ENCODE data around the gene AMIGO1.
A peak's percentile ranks its signal among the peaks of the same experiment; 100 is the strongest.

AMIGO1 gene

GRCh38 chr1:109509176-109510134, at the start of gene AMIGO1:
Gene AMIGO1 (minus strand): TSS chr1:109509727. CDS start chr1:109508912, 815 bp downstream.
- DNase-seq (ENCODE audit: low read depth), result no peak

- DNase-seq (ENCODE audit: low read depth), result no peak
Observed at GRCh38 chr1:109557520-109557919, 48.0 kb upstream of the AMIGO1 start.

GRCh38 chr1:109556563-109556962, 47.0 kb upstream of the AMIGO1 start:
- DNase-seq (ENCODE audit: low read depth), result no peak

- peak; percentile 96 for DNase-seq (ENCODE audit: low read depth)
Observed at GRCh38 chr1:109548321-109549267, 39.1 kb upstream of the AMIGO1 start, which contains the start of gene GNAI3. Gene GNAI3 (plus strand): TSS chr1:109548615. CDS start chr1:109548721, 106 bp downstream.

GRCh38 chr1:109547463-109548320, 38.2 kb upstream of the AMIGO1 start:
- DNase-seq (ENCODE audit: low read depth), result no peak

GRCh38 chr1:109546311-109547109, 37.0 kb upstream of the AMIGO1 start:
- DNase-seq (ENCODE audit: low read depth), result peak; percentile 85

- no peak for DNase-seq (ENCODE audit: low read depth)
Observed at GRCh38 chr1:109543988-109544735, 34.6 kb upstream of the AMIGO1 start.

- DNase-seq (ENCODE audit: low read depth), result no peak
Observed at GRCh38 chr1:109543283-109543987, 33.9 kb upstream of the AMIGO1 start.

- no peak for DNase-seq (ENCODE audit: low read depth)
Observed at GRCh38 chr1:109542657-109543056, 33.1 kb upstream of the AMIGO1 start.

GRCh38 chr1:109541102-109541501, 31.6 kb upstream of the AMIGO1 start:
- DNase-seq (ENCODE audit: low read depth), result no peak

GRCh38 chr1:109539676-109540075, 30.1 kb upstream of the AMIGO1 start, which contains the start of gene GPR61:
Gene GPR61 (plus strand): TSS chr1:109539872. CDS start chr1:109543023, 3,151 bp downstream.
- no peak for DNase-seq (ENCODE audit: low read depth)

GRCh38 chr1:109538827-109539555, 29.5 kb upstream of the AMIGO1 start:
- DNase-seq (ENCODE audit: low read depth), result no peak

- DNase-seq (ENCODE audit: low read depth), result no peak
Observed at GRCh38 chr1:109537450-109538178, 28.1 kb upstream of the AMIGO1 start.

GRCh38 chr1:109535971-109536491, 26.5 kb upstream of the AMIGO1 start:
- no peak for DNase-seq (ENCODE audit: low read depth)

- DNase-seq (ENCODE audit: low read depth), result no peak
Observed at GRCh38 chr1:109535481-109535880, 26.0 kb upstream of the AMIGO1 start.

GRCh38 chr1:109534307-109534858, 24.9 kb upstream of the AMIGO1 start:
- no peak for DNase-seq (ENCODE audit: low read depth)

Measured in stromal cell of bone marrow (primary cell).